ENCODE measurements around the gene KDM4C. TPM values are rescaled to one million over a fixed set of nuclear protein-coding genes. Genes with fewer than 3 reads are reported as not detected.

Gene KDM4C
- total and polyA plus RNA-seq, 2 of the 8 experiments (the other 6 are each of a cell fraction or from before 2014, with no cell fraction given): 13.0 to 26.1 TPM

GRCh38 chr9:6945816-6946215 is 188.0 kb downstream of the KDM4C start:
- H3K9ac ChIP-seq (replicated peaks in 1 of 4; ENCODE audit: extremely low read depth in 1 of 4, low read depth in 3 of 4, low read length in 3 of 4): no peak overlapping the region
- peaks cover 0 to 10% of the 10 kb centered on the region in 2 experiments; a peak in 2 of 4 replicates for H3K9me3 ChIP-seq (ENCODE audit: insufficient read depth in 2 of 2, low read depth in 1 of 2, low read length in 1 of 2)
- ChIA-PET POLR2A (ENCODE audit: partially characterized antibody) (no interaction called here), CTCF (ENCODE audit: partially characterized antibody) (interaction anchor here (1.3 to 2.6 kb wide), 2 partner anchors 13 to 28 kb away, joined by 3 to 12 read pairs; no protein-coding TSS in a partner anchor)
- H2BK5ac ChIP-seq (ENCODE audit: low read depth, low read length): no peak overlapping the region
- no peak overlapping the region for H2BK15ac ChIP-seq (ENCODE audit: low read length)
- no peaks in the 10 kb centered on the region for H3K79me2 ChIP-seq (ENCODE audit: control insufficient read depth in 1 of 2, insufficient read depth in 2 of 2, low read length in 2 of 2)
- no peak overlapping the region for H3K23ac ChIP-seq (ENCODE audit: insufficient read length)
- no peak overlapping the region for H2AK5ac ChIP-seq (ENCODE audit: low read depth, low read length)
- no peaks in the 10 kb centered on the region for H4K20me1 ChIP-seq (replicated peaks in 1 of 2; ENCODE audit: control insufficient read depth in 1 of 2, insufficient read depth in 2 of 2, low read length in 2 of 2)
- H4K5ac ChIP-seq (ENCODE audit: insufficient read length, low read depth, low read length): no peak overlapping the region
- no peak overlapping the region for H4K8ac ChIP-seq (ENCODE audit: extremely low read depth, insufficient read depth, low read length)
- DNase-seq (ENCODE audit: low read depth in 1 of 2, low spot score in 2 of 2) (no peak), FAIRE-seq (no peak)
- no peak overlapping the region for H2AFZ ChIP-seq (ENCODE audit: low read length)
- no peak overlapping the region for H3K14ac ChIP-seq (ENCODE audit: insufficient read length)
- no peak overlapping the region for H3K18ac ChIP-seq (ENCODE audit: extremely low read depth, low read length)
- no peak overlapping the region for H2BK20ac ChIP-seq (ENCODE audit: low read length)
- no peak overlapping the region for H3K56ac ChIP-seq (replicated peaks; ENCODE audit: insufficient read length, low read depth, low read length)
- H3K23me2 ChIP-seq (ENCODE audit: low read depth, low read length): no peaks in the 10 kb centered on the region
- no peak overlapping the region for H3K4me3 ChIP-seq (ENCODE audit: extremely low read depth in 1 of 4, insufficient read depth in 2 of 4, low read depth in 3 of 4, low read length in 4 of 4)
- peaks cover 0 to 3% (median 0%) of the 10 kb centered on the region in 4 experiments; a peak in 1 of 7 replicates for H3K4me1 ChIP-seq (replicated peaks in 1 of 4; ENCODE audit: control insufficient read depth in 3 of 4, insufficient read depth in 4 of 4, low read length in 3 of 4)
- no peak overlapping the region for H3K27ac ChIP-seq (ENCODE audit: low read depth, low read length)
- no peak overlapping the region for H2BK12ac ChIP-seq (ENCODE audit: low read depth, low read length)
- no peak overlapping the region for H3K4ac ChIP-seq (replicated peaks; ENCODE audit: insufficient read length, low read depth, low read length)
- no peaks in the 10 kb centered on the region for H3K27me3 ChIP-seq (replicated peaks in 1 of 4; ENCODE audit: control insufficient read depth in 3 of 4, extremely low read depth in 1 of 4, insufficient read depth in 3 of 4, low read length in 3 of 4)
- no peaks in the 10 kb centered on the region for H3K79me1 ChIP-seq (ENCODE audit: low read depth, low read length)
- H3K4me2 ChIP-seq (ENCODE audit: insufficient read depth in 1 of 2, low read depth in 2 of 2, low read length in 2 of 2): no peak overlapping the region
- H2BK120ac ChIP-seq (replicated peaks; ENCODE audit: low read depth, low read length): no peak overlapping the region
- H4K91ac ChIP-seq (replicated peaks; ENCODE audit: insufficient read length, low read length): no peak overlapping the region
- peaks cover 0 to 2% (median 0%) of the 10 kb centered on the region in 4 experiments; a peak in 1 of 8 replicates for H3K36me3 ChIP-seq (ENCODE audit: control insufficient read depth in 2 of 4, insufficient read depth in 4 of 4, low read length in 3 of 4)
- TF ChIP-seq MAX (IDR thresholded peaks at IDR 0.05) (no peak), SIN3A (conservative IDR thresholded peaks at IDR 0.05 in 1 of 2, IDR thresholded peaks at IDR 0.05 in 1 of 2; ENCODE audit: low read depth in 1 of 2, low read length in 2 of 2) (no peak), KDM1A (IDR thresholded peaks at IDR 0.05; ENCODE audit: borderline replicate concordance, low read length) (no peak), SUZ12 (IDR thresholded peaks at IDR 0.05; ENCODE audit: low read length) (no peak), CHD2 (IDR thresholded peaks at IDR 0.05; ENCODE audit: low read length) (no peak), ATF2 (IDR thresholded peaks at IDR 0.05; ENCODE audit: low read length) (no peak), KDM5A (IDR thresholded peaks at IDR 0.05; ENCODE audit: low read length) (no peak)

Data from H1 (cell line).